DMS153 (cell line): ENCODE measurements around the gene TMBIM1.
"Not testable (repeated sequence)": the region's sequence is repeated elsewhere in the genome, so short reads cannot be mapped to it uniquely, and the experiment has no call there.

Source experiments
- DNase-seq: peaks from one replicate; lab custom pipeline; 2025; lab: John Stamatoyannopoulos, UW

TMBIM1 gene

DNA sequence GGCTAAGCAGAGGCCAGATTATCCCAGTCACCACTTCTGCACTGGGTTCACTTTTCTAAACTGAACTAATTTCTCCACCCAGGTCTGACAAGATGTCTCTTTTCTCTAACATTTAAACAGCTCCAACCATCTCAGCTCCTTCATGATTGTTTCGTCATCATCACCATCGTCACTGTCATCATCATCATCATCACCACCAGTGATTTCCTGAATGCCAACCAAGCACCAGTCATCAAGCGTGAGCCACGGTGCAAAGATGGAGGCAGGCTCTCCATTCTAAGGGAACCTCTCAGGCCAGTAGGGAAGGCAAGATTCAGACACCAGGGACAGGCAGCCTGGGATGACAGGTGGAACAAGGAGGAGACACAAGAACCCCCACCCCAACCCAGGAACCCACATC is 25.5 kb upstream of the TMBIM1 start:
- DNase-seq = no peak

DNA sequence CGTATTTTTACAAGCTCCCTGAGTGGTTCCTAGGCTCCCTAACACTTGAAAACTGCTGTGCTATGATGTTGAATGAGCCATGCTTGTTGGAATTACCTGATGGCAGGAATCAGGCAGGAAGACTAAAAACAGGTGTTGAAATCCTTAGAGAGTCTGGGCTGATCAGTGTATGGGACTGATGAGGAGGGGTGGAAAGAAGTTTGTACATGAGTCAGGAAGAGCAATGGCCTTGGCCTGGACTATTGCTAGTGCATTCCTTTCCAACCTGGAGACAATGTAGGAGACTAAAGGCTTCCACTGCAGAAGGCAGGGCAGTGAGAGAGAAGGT is 25.0 kb upstream of the TMBIM1 start:
- DNase-seq = no peak

DNA sequence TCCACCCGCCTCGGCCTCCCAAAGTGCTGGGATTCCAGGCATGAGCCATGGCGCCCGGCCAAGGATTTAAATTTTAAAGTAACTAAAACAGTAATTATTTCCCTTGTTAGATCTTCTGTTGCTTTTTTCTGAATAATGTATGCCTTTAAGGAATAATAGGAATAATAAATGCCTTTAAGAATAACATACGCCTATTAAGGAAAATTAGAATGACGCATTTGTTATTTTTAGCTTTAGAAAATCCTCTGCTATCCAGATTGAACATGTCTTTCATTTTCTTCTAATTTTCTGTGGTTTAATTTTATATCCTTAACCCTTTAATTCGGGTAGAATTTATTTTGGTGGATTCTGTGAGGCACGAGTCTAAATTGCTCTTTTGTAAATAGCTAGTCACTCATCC is 23.1 kb upstream of the TMBIM1 start:
- DNase-seq = no peak

DNA sequence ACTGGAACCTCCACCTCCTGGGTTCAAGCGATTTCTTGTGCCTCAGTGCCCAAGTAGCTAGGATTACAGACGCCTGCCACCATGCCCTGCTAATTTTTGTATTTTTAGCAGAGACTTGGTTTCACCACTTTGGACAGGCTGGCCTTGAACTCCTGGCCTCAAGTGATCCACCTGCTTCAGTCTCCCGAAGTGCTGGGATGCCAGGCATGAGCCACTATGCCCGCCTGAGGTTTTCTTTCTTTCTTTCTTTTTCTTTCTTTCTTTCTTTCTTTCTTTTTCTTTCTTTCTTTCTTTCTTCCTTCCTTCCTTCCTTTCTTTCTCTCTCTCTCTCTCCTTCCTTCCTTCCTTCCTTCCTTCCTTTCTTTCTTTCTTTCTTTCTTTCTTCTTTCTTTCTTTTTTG is 22.5 kb upstream of the TMBIM1 start:
- DNase-seq = not testable (repeated sequence)

DNA sequence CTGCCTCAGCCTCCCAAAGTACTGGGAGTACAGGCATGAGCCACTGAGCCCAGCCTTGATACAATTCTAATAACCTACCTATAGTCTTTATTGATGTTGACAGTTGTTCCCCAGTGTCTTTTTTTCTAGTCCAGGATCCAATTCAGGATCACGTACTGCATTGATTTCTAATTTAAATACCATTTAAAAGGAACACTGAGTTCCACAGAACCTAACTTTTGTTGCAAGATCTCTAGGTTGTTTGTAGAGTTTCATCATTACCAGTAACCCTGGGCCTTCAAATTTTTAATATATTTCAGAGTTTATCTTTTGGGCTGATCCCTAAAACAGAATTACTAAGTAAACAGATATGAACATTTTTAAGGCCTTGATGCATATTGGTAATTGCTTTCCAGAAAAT is 21.1 kb upstream of the TMBIM1 start:
- DNase-seq = no peak

DNA sequence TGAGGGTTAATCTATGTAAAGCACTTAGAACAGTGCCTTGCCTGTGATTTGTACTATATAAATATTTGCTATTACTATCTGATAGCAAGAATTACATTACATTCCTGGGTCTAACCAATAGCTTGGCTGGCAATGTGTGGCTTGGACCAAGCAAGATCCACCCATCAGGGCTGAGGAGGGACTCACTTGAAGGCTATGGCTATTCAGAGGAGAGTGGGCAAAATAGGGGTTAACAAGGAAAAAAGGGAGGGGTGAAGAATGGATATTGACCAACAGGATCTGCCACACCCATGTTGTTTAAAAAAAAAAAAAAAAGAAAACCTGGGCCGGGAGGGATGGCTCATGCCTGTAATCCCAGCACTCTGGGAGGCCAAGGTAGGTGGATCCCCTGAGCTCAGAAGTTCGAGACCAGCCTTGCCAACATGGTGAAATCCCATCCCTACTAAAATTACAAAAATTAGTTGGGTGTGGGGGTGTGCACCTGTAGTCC is 20.0 kb upstream of the TMBIM1 start:
- no peak for DNase-seq

DNA sequence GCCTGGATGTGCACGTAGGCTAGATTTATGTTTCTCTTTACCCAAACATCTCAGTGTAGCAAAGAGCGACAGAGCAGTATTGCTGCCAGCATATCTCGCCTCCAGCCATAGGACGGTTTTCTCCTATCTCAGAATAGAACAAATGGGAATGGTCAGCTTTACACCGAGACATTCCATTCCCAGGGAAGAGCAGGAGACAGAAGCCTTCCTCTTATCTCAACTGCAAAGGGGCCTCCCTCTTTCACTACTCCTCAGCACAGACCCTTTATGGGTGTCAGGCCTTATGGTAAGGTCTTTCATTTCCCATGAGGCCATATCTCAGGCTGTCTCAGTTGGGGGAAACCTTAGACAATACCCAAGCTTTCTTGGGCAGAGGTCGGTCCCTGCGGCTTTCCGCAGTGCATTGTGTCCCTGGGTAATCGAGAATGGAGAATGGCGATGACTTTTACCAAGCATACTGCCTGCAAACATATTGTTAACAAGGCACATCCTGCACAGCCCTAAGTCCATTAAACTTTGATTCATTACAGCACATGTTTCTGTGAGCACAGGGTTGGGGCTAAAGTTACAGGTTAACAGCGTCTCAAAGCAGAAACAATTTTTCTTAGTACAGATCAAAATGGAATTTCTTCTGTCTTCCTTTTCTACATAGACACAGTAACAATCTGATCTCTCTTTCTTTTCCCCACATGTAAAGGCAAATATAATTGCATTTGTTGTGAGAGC is 19.4 kb upstream of the TMBIM1 start:
- not testable (repeated sequence) for DNase-seq

DNA sequence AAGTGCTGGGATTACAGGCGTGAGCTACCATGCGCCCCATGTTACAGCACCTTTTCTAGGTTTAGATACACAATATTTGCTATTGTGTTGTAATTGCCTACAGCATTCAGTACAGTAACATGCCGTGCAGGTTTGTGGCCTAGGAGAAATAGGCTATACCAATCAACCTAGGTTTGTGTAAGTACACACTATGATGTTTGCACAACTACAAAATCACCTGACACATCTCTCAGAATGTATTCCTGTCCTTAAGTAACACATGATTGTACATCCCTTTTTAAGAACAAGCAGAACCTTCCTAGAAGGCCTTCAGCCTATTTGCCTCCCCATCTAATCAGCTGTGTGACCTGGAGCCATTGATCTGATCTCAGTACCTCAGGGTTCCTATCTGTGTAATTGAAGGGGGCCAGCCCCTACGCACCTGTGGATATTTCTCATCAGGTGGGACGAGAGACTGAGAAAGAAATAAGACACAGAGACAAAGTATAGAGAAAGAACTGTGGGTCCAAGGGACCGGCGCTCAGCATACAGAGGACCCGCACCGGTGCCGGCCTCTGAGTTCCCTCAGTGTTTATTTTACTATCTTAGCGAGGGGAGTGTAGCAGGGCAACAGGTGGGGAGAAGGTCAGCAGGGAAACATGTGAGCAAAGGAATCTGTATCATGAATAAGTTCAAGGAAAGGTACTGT is 18.7 kb upstream of the TMBIM1 start:
- DNase-seq = no peak

DNA sequence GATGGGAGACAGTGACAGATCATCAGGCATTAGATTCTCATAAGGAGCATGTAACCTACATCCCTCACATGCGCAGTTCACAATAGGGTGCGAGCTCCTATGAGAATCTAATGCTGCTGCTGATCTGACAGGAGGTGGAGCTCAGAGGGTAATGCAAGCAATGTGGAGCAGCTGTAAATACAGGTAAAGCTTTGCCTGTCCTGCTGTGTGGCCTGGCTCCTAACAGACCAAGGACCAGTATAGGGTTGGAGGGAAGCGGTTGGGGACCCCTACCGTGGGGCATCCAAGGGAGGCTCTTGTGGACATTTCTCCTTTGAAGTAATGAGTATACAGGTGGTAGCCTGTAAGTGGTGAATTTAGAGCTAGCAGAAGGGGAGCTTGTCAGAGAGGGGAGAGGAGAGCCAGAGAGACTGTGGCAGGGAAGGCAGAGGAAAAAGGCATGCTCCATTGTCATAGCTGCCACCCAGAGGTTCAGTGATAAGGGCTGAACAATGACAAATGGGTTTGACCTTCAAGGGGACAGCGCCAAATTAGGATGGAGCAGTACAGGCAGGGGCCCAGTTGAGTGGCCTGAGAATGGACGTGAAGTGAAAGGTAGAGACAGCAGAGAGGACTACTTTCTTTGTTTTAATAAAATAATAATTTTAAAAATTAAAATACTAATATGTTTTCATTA is 15.2 kb upstream of the TMBIM1 start:
- no peak for DNase-seq

DNA sequence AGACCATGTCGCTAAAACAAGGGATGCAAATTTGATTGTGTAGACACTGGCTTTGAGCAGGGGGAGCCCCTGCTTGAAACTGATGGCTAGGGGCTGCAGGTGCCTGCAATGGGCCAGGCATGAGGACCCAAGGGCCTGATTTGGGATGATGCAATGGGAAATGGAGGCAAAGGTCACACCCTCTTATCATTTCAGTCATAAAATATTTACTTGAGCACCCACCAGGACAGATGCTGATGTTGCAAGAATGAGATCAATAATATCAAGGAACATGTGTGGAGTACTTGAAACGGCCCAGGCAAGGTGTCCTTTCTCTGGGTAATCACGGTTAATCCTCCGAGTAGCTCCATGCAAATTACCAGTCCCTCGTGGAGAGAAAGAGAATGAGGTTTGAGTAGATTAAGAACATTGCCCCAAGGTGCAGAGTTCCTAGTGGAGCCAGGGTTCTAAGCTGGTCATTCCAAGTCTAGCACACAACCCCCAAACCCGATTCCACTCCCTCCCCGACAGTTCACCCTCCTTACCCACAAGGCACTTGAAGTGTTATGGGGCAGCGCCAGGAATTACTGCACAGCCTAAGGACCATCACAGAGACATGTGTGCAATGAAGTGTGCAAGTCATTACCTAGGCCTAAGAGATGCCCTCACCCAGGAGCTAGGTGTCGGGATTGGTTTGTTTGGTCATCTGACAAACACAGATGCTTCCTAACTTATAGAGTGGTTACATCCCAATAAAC is 14.0 kb upstream of the TMBIM1 start:
- DNase-seq = no peak

DNA sequence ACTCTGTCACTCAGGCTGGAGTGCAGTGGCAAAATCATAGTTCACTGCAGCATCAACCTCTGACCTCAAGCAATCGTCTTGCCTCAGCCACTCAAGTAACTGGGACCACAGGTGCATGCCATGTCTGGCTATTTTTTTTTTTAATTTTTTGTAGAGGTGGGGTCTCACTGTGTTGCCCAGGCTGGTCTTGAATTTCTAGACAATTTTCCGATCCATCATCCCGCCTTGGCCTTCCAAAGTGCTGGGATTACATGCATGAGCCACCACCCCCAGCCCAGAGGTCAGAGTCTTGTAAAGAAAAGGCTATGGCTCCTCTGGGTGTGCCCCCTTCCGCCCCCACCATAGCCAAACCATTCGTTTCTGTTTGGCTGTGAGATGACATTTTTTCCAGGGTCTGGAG is 13.1 kb upstream of the TMBIM1 start:
- DNase-seq = no peak

DNA sequence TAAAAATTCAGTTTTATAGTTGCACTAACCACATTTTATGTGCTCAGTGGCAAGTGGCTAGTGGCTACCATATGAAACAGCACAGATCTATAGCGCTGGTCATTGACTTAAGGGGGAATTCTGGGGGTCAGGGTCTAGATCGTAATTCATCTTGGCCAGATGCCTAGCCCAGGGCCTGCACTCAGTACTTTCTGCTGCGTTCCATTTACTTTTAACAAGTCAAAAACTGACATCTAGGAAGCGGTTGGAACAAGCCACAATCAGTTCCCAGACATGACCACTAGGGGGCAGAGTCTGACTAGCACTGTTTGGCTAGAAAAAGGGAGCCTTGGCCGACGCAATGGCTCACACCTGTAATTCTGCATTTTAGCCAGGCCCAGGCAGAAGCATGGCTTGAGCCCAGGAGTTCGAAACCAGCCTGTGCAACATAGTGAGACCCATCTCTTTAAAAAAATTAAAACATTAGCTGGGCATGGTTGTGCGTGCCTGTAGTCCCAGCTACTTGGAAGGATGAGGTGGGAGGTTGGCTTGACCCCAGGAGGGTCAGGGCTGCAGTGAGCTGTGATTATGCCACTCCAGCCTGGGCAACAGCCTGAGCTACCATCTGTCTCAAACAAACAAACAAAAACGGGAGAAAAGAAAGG is 9.0 kb upstream of the TMBIM1 start:
- peak; percentile 72 for DNase-seq

DNA sequence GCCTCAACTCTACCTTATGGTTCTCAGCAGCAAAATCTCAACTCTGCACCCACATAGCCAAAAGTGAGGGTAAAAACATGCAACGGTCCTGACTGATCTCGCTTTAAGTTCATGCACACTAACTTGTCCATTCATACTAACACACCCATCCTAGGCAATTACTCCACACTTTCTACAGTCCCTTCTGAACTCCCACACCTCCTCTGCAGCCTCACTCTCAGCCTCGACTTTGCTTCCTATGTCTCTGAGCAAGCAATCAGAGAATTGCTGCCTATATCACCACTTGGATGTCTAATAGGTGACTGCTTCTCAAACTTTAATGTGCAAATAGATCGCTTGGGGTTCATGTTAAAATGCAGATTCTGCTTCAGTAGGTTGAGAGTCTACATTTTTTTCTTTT is 7.8 kb upstream of the TMBIM1 start:
- DNase-seq = no peak

DNA sequence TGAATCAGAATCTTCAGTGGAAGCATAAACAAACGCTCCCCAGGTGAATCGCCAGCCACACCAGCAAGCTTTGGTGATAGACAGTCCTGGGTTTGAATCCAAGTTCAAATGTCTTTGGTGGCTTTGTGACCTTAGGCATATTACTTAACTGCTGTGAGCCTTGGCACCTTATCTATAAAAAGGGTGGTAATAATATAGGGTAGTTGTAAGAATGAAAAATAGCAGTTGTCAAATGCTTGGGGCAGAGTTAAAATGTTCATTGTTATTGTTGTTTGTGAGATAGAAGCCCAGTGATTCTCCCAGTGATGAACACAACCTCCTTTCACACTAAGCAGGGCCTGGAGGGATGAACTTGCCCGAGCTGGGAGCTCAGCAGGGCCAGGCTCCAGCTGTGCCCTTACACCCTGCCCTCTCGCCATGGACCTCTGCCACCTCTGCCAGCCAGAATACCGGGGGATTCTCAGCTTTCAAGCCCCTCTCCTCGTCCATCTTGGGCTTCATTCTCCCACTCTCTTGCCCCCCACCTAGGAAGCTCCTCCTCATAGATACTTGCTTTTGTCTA is 6.1 kb upstream of the TMBIM1 start:
- no peak for DNase-seq

DNA sequence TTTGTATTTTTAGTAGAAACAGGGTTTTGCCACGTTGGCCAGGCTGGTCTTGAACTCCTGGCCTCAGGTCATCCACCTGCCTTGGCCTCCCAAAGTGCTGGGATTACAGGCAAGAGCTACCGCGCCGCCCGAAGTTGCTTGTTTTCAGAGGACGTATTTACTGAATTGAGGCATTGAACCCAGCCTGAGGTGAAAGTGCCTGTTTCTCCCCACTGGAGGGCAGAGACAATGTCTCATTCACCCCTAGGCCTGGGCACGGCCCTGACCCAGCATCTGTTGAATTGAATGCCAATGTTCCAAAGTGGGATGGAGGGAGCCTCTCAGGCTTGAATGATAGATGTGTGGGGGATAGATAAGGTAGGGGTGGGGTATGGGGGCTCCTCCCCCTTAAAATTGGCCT is 4.5 kb upstream of the TMBIM1 start:
- DNase-seq = no peak

DNA sequence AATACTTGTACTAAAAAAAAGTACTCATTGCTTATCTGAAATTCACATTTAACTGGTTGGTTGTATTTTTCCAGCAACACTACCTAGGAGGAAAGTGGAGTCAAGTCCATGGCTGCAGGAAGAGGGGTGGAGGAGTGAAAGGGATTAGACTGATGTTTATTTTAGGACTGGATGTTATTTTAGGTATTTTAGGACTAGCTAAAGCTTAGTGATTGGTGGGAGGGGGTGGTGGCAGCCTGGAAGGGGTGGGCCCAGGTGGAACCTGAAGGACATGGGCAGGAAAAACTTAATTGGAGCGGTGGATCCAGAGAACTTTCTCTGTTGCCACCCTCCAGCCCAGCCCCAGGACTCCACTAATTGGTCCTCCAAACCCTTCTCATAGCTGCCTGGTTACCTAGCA is 3.9 kb upstream of the TMBIM1 start:
- DNase-seq = no peak

DNA sequence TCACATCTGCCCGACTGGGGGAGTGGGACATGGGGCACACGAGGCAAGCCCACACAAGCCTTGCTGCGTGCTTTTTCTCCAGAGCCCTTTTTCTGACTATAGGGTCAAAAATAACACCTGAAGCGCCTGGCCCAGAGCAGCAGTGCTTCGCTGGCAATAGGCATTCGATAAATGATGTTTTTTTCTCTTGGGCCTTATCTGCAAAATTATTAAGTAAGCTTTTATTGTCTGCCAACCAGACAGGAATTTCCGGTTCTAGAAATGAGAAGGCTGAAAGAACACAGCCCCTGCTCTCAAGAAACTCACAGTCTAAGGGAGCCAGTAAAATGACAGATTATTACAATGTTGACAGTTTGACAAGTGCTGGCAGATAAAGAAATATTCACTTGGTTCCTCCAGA is 2.7 kb upstream of the TMBIM1 start:
- no peak for DNase-seq

DNA sequence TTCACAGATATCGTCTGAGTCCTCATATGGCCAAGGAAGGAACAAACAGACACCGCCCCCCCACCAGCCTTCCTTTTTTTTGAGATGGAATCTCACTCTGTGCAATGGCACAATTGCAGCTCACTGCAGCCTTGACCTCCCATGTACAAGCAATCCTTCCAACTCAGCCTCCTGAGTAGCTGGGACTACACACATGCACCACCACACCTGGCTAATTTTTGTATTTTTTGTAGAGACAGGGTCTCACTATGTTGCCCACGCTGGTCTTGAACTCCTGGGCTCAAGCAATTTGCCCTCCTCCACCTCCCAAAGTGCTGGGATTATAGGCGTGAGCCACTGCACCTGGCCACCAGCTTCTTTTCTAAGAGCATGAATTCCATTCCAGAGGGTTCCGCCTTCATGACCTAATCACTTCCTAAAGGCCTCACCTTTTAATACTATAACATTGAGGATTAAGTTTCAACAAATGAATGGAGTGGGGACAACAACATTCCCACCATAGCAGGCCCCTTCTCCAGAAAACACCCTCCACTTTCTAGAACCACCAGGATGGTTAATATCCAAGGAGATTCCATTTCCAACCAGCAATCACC is 2.2 kb upstream of the TMBIM1 start:
- DNase-seq = no peak

DNA sequence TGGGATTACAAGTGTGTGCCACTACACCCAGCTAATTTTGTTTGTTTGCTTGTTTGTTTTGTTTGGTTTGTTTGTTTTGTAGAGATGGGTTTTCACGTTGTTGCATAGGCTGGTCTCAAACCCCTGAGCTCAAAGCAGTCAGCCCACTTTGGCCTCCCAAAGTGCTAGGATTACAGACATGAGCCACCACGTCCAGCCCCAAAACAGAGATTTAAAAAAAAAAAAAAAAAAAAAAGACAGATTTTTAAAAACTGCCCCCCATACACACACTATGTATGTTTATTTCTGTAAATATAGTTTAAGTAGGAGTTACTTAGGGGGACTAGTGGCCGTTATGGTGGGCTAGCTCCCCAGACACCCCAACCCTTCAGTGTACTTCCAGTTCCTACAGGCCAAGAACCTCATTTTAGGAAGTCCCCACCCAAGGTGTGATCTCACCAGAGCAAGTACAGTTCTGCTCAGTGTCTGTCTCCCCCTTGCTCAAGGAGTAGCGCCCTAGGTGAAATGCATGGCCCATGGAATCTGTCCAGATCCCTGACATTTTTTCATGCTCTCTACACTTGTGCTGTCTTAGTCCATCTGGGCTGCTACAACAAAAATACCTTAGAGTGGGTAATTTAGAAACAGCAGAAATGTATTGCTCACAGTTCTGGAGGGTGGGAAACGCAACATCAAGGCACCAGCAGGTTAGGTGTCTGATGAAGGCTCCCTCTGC is 1.6 kb upstream of the TMBIM1 start:
- DNase-seq = no peak

DNA sequence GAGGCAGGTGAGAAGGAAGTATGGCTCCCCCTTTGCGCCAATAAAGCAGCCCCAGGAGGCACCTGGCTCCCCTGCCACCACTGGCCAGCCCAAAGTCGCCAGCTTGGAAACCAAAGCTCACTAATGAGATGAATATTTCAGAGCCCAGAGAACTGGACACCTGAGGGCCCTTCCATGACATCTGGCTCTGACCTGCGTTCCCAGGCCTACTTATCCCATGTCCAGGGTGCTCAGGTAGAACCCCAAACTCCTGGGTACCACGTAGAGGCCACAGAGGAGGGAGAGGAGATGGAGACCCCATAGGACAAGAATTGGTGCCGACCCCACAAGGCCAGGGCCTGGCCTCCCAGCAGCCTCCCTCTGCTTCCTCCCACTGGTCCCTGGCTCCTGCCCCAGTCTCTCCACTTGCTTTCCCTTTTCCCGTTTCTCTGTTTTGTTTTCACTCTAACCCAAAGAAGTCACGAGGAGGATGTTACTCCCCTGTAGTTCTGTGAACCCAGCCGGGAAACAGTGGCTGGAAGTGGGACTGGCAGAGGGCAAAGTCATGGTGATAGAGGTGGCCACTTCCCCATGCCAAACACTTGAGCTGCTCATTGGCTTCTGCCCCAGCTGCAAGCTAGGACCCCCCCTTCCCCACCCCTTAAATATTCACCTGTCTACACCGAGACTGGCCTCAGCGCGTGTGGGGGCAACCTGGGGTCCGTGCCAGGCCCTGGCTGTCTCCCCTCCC is 820 bp downstream of the TMBIM1 start:
- no peak for DNase-seq
